H1 (cell line): Measurements from ENCODE around the gene TFAP2A.

Experiments used
- CTCF ChIP-seq, 3 experiments: IDR thresholded peaks; 1 replicate in 2 of 3; 2 replicates in 1 of 3; pipeline versions ENCODE4 v1.5.1 to v1.6.1; 2011; ENCODE audit warnings: low read length in 3 of 3, mild to moderate bottlenecking in 3 of 3, inconsistent platforms in 2 of 3, low read depth in 1 of 3, moderate library complexity in 1 of 3; ENCODE audit not compliant: insufficient read depth in 1 of 3; ENCODE audit errors: control extremely low read depth in 1 of 3
- EP300 ChIP-seq, 2 experiments: IDR thresholded peaks; 1 replicate in 1 of 2; 2 replicates in 1 of 2; pipeline ENCODE4 v1.6.1; 2011 to 2012; ENCODE audit warnings: low read depth in 2 of 2, low read length in 2 of 2, mild to moderate bottlenecking in 2 of 2, borderline replicate concordance in 1 of 2, inconsistent platforms in 1 of 2, moderate library complexity in 1 of 2
- EZH2 ChIP-seq: fragments of 200-600 bp; sonication (generic); IDR thresholded peaks from 2 replicates; pipeline ENCODE4 v1.7.1; 2012; ENCODE audit warnings: low read depth, mild to moderate bottlenecking, moderate library complexity, low read length, inconsistent platforms; ENCODE audit not compliant: severe bottlenecking
- GABPA ChIP-seq: IDR thresholded peaks from 2 replicates; pipeline ENCODE4 v1.6.1; 2011; ENCODE audit warnings: mild to moderate bottlenecking, low read length, moderate library complexity, borderline replicate concordance; ENCODE audit not compliant: insufficient read depth
- TBP ChIP-seq: IDR thresholded peaks from 2 replicates; pipeline ENCODE4 v1.6.1; 2011; ENCODE audit warnings: low read depth, low read length, improper control_type of control experiment

GRCh38 chr6:10451828-10452509, 37.1 kb upstream of the TFAP2A start:
- TF ChIP-seq CTCF (IDR thresholded peaks at IDR 0.05; ENCODE audit: control extremely low read depth in 1 of 3, insufficient read depth in 1 of 3, low read depth in 1 of 3, low read length in 3 of 3): no peak
- no peak for TF ChIP-seq GABPA
- TF ChIP-seq EP300 (IDR thresholded peaks at IDR 0.05; ENCODE audit: borderline replicate concordance in 1 of 2, low read depth in 2 of 2, low read length in 2 of 2): no peak
- no peak for TF ChIP-seq EZH2
- no peak for TF ChIP-seq TBP
